ENCODE results near the gene ACADSB.

ACADSB gene

DNA sequence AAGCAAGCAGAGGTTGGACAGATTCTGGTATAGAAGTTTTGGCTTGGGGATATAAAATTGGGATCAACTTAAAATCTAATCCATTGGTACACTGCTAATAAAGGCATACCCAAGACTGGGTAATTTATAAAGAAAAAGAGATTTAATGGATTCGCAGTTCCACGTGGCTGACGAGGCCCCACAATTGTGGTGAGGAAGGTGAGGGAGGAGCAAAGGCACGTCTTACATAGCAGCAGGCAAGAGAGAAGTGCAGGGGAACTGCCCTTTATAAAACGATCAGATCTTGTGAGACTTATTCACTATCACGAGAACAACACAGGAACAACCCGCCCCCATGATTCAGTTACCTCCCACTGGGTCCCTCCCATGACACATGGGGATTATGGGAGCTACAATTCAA, 9.7 kb downstream of the ACADSB start:
- no peaks in the 10 kb centered on the region for H3K9me3 ChIP-seq
- no peaks in the 10 kb centered on the region for H3K36me3 ChIP-seq
- H3K27ac ChIP-seq = no peak overlapping the region
- H3K4me3 ChIP-seq = no peak overlapping the region
- no peak for DNase-seq
- peaks cover 0 to 4% (median 0%) of the 10 kb centered on the region in 4 donors for H3K4me1 ChIP-seq
- no peaks in the 10 kb centered on the region for H3K27me3 ChIP-seq
- intact Hi-C loops (cut with DNase I; ENCODE audit: low total_unique reads) = loop anchor here (10.0 kb wide), 1 partner anchor 64 kb away; the partner anchor contains the start of gene C10orf88
- TF ChIP-seq CTCF (IDR thresholded peaks at IDR 0.05) = no peak

DNA sequence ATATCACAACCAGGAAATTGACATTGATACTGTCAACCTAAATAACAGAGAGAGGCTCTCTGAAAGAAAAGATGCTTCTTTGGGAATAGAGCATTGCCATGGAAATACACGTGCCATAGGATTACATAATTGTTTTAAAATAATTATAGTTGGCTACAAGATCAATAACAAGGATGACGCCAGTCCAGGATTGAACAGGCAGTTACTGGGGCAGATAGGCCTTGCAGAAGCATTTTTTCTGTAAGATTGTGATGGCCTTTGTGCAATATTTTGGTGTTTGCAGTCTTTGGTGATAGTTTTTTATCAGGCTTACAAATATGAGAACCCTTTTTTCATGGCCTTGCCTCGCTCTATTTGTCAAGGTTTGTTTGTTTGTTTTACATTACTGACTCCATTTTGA, 10.5 kb downstream of the ACADSB start:
- Histone ChIP-seq H3K9me3 (no peaks in the 10 kb centered on the region), H3K4me3 (no peak overlapping the region), H3K36me3 (no peaks in the 10 kb centered on the region), H3K27ac (no peak overlapping the region), H3K4me1 (peaks cover 0 to 4% (median 0%) of the 10 kb centered on the region in 4 donors), H3K27me3 (no peaks in the 10 kb centered on the region)
- no peak for TF ChIP-seq CTCF (IDR thresholded peaks at IDR 0.05)
- DNase-seq = no peak
- intact Hi-C loops (cut with DNase I; ENCODE audit: low total_unique reads) = loop anchor here (10.0 kb wide), 1 partner anchor 64 kb away; the partner anchor contains the start of gene C10orf88

GRCh38 chr10:123019941-123020703, 11.3 kb downstream of the ACADSB start:
- intact Hi-C loops (cut with DNase I; ENCODE audit: low total_unique reads) = loop anchor here (10.0 kb wide), 1 partner anchor 65 kb away; the partner anchor contains the start of gene C10orf88
- Histone ChIP-seq H3K4me3 (no peak overlapping the region), H3K27me3 (no peaks in the 10 kb centered on the region), H3K36me3 (no peaks in the 10 kb centered on the region), H3K4me1 (peaks cover 0 to 4% (median 0%) of the 10 kb centered on the region in 4 donors), H3K27ac (no peak overlapping the region), H3K9me3 (no peaks in the 10 kb centered on the region)
- no peak for TF ChIP-seq CTCF (IDR thresholded peaks at IDR 0.05)
- DNase-seq = no peak

DNA sequence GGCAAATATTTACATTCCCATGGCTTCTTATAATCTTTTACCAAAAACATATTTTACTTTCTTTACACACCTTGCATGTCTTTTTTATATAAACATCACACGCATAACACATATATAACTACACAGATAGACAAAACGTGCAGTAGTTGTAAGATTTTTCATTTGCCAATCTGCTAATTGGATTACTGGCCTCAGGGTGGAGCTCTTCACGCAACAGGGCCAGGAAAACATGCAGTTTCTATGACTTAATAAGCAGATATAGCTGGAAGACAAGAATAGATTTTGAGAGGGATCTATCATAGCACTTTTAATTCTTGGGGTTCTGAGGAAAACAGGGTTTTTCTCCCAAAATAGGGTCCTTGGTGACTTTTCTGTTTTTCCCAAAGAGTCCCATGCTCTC, 12.7 kb downstream of the ACADSB start:
- H3K27ac ChIP-seq = no peak overlapping the region

DNA sequence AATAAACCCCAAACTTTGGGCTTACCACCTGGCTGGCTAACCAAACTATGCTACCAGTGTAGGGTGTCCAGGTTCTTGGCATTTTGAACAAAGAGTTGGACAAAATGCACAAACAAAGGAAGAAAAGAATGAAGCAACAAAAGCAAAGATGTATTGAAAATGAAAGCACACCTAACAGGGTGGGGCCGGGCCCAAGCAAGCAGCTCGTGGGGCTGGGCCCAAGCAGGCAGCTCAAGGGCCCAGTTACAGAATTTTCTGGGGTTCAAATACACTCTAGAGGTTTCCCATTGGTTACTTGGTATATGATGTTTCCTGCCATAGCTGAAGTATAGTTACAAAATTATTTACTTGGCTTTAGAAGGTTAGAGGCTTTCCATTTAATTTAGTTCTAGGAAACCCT, 15.7 kb downstream of the ACADSB start:
- intact Hi-C loops (cut with DNase I; ENCODE audit: low total_unique reads) = no loop called here
- Histone ChIP-seq H3K36me3 (no peaks in the 10 kb centered on the region), H3K4me3 (no peak overlapping the region), H3K9me3 (no peaks in the 10 kb centered on the region), H3K4me1 (no peaks in the 10 kb centered on the region), H3K27me3 (no peaks in the 10 kb centered on the region), H3K27ac (no peak overlapping the region)
- no peak for TF ChIP-seq CTCF (IDR thresholded peaks at IDR 0.05)
- no peak for DNase-seq

More for the DNA sequence above, 12.7 kb downstream of the ACADSB start:
- Histone ChIP-seq H3K4me1 (peaks cover 0 to 4% (median 0%) of the 10 kb centered on the region in 4 donors), H3K9me3 (no peaks in the 10 kb centered on the region), H3K36me3 (no peaks in the 10 kb centered on the region), H3K27me3 (no peaks in the 10 kb centered on the region), H3K4me3 (no peak overlapping the region)
- DNase-seq = no peak
- intact Hi-C loops (cut with DNase I; ENCODE audit: low total_unique reads) = no loop called here
- no peak for TF ChIP-seq CTCF (IDR thresholded peaks at IDR 0.05)

All from tibial artery (tissue), 4 donors.